RPMI8226 (cell line): Measurements from ENCODE around the gene GABRD.
A peak's percentile ranks its signal among the peaks of the same experiment; 100 is the strongest.
"Not testable (repeated sequence)": the region's sequence is repeated elsewhere in the genome, so short reads cannot be mapped to it uniquely, and the experiment has no call there.

ENCODE experiments used
- DNase-seq: peaks from one replicate; pipeline ENCODE4 v3.0.0-alpha.2; 2015

Gene GABRD

DNA sequence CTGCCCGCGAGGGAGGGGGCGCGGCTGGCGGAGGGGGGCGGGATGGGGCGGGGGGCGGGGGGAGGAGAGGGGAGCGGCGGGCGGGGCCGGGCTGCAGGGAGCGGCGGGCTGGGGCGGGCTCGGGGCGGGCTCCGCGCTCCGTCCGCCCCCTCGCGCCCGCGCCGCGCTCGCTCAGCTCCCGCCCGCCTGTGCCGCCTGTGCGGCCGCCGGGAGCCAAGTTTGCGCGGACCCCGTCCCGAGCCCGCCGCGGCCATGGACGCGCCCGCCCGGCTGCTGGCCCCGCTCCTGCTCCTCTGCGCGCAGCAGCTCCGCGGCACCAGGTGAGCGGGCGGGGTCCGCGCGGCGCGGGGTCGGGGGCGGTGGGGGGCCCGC is at the start of gene GABRD:
Gene GABRD, plus strand, starts transcription at position 174 of the 372 bp plus-strand sequence. Its CDS starts 79 bp downstream, at position 253.
- DNase-seq = peak; percentile 43

DNA sequence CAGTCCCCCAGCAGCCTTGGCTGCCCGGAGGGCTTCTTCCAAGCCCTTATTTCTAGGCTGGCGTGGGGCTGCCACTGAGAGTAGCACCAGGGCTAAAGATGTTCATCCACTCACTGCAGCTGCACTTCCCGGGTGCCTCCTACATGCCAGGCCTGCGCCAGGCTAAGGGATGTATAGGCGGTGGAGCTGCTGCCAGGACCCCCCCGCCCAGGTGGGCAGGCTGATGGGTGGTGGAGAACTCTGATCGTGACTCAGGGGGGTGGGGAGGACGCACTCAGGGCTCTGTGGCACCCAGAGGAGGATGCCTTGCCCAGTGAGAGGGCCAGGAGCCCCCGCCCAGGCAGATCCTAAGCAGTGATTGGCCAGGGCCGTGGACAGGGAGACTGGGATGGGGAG is 49.6 kb upstream of the GABRD start:
- DNase-seq = no peak

DNA sequence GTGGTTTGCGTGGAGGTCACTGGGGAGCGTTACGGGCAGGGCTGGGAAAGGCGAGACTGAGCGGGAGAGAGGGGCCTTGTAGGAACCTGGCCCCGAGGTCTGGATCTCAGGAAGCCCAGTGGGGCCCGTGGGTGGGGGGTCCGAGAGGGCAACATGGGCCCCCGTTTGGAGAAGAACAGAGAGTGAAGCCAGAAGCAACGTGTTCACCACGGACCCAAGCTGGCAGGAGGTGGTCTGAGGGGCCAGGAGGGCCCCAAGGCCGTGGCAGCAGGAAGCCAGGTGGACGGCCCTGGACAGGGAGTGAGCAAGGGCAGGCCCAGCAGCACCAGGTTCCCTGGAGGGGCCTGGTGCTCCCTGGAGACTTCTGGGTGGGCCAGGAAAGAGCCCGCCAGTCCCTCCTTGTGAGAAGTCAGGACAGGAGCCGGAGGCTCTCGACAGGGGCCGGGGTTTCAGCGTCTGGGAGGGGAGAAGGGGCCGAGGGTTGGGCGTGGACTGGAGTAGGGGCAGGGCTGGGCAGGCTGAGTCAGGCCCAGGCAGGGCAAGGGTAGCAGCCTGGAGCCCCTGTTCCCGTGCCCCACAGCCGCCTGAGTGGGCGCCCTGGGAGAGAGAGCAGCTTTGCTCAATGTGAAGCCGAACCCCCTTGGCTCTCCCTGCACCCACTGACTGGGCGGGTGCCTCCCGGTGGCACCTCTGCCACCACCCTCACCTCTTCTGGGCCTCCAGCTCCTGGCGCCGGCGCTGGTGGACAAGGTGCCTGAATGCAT is 49.0 kb upstream of the GABRD start:
- DNase-seq = no peak

- DNase-seq = no peak
Observed at GRCh38 chr1:1971017-1971416, 48.1 kb upstream of the GABRD start.

DNA sequence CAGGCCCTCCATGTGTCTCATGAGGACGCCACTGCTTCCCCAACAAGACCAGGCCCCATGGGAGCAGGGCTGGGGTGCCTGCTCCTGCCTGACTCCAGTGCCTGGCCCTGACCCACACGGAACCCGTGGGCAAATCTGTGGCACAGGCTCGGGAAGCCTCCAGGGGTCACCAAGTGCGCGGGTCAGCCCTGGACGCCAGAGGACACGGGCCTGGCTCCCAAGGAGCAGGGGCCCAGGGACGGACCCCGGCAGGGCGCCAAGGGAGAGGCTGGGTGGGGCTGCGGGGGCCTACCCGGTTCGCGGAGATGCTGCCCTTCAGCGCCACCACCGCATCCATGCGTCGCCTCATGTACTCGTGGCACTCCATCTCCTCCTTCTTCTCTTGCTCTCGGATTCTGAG is 47.5 kb upstream of the GABRD start:
- DNase-seq = no peak

- DNase-seq = no peak
Observed at GRCh38 chr1:1972976-1973715, 46.0 kb upstream of the GABRD start.

DNA sequence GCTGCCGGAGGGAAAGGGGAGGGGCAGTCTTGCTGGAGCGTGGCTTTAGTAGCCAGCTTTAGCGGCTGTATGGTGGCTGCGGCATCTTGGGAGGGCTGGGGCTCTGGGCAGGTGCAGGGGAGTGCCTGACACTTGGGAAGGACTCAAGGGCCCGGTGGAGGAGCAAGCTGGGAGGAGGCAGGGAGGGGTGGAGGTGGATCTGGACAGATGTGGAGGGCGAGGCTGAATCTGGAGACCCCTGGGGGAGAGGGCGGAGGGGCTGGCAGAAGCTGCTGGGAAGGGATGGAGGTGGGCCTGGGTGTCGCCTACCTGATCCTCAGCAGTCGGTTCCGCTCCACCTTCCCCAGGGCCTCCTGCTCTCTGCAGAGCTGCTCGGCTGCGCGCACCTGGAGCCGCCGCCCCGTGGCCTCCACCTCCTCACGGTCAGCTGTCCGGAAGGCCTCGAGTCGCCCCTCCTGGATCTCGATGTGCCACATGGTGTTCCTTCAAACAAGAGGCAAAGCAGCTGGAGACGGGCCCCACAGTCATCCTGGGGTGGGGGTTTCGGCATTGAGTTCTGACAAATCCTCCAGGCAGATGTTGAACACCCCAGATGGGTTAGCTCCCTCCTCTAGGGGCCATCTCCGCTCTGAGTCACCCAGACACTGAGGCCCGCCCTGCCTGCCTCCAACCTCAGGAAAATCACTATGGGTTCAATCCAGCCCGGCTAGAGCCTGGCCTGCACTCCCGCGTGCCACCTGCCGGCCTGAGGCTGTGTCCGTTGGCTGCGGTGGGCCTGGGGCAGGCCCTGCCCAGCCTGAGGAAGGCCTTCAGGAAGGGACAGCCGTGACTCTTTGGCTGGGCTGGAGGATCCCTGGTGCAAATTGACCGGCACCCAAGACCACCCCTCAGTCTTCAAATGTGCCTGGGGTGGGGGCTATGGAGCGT is 45.2 kb upstream of the GABRD start:
- DNase-seq = peak; percentile 43

- DNase-seq = no peak
Observed at GRCh38 chr1:1974834-1975233, 44.3 kb upstream of the GABRD start.

DNA sequence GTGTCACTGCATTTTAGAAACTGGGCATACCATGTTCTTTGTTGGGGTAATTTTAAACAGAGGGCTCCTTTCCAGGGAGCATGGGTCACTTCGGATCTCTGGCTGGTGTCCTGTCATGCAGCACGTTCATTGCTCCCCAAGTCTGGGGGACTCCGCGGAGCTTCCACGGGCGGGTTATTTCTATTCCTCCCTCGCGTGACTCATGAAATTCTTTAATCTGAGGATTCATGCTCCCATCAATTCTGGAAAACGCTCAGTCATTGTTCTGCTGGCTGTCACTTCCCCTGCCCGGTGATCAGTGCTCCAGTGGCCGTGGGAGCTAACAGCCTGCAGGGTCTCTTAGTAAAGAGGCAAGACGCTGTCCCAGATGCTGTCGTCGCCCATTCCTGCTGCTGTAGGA is 43.6 kb upstream of the GABRD start:
- no peak for DNase-seq

DNA sequence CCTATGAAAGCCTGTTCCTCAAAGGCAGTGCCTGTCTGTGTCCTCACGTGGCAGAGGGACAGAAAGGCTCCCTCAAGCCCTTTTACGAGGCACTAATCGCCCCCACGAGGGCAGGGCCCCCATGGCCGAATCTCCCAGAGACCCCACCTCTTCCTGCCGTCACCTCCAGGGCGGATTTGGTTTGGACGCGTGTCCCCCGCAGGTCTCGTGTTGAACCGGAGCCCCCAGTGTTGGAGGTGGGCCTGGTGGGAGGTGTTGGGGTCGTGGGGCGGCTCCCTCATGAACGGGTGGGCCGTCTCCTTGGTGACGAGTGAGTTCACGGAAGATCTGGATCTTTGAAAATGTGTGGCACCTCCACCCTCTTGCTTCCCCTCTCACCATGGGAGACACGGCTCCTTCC is 43.1 kb upstream of the GABRD start:
- no peak for DNase-seq

DNA sequence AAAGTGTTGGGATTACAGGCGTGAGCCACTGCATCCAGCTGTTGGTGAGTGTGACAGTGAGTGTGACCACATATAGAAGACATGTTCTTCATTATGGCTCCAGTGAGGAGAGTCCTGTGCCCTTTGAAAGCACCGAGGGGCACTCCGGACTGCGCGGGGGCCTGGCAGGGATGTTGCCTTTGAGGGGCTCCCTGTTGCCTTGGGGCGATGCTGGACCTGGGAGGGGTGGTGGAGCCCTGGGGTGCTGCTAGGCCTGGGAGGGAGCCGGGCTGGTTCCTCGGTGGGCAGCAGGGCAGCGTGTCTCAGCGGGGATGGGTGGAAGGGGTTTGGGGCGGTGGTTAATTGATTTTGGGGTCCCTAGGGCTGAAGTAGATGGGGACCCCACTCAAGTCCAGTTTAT is 41.0 kb upstream of the GABRD start:
- no peak for DNase-seq

DNA sequence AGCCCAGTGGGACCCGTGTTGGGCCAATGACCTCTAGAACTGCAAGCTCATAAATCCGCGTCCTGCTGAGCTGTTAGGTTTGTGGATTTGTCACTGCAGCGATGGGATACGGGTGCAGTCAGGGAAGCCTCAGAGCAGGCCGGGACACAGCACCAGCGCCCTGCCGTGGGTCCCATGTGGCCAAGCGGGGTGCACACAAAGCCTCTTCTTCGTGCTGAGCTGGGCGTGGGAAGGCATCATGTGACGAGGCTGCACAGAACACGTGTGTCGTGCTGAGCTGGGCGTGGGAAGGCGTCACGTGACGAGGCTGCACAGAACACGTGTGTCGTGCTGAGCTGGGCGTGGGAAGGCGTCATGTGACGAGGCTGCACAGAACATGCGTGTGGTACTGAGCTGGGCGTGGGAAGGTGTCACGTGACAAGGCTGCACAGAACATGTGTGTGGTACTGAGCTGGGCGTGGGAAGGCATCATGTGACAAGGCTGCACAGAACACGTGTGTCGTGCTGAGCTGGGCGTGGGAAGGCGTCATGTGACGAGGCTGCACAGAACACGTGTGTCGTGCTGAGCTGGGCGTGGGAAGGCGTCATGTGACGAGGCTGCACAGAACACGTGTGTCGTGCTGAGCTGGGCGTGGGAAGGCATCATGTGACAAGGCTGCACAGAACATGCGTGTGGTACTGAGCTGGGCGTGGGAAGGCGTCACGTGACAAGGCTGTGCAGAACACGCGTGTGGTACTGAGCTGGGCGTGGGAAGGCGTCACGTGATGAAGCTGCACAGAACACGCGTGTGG is 40.3 kb upstream of the GABRD start:
- not testable (repeated sequence) for DNase-seq

DNA sequence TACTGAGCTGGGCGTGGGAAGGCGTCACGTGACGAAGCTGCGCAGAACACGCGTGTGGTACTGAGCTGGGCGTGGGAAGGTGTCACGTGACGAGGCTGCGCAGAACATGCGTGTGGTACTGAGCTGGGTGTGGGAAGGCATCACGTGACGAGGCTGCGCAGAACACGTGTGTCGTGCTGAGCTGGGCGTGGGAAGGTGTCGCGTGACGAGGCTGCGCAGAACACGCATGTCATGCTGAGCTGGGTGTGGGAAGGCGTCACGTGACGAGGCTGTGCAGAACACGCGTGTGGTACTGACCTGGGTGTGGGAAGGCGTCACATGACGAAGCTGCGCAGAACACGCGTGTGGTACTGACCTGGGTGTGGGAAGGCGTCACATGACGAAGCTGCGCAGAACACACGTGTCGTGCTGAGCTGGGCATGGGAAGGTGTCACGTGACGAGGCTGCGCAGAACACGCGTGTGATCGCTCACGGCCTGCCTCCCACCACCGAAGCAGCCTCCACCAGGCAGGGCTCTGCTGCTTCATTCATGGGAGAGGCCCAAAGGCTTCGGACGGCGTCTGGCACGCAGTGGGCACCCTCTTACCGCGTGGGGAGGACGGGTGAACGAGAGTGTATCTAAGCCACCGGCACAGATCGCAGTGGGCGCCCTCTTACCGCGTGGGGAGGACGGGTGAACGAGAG is 39.5 kb upstream of the GABRD start:
- DNase-seq = no peak

GRCh38 chr1:1980467-1981141 is 38.5 kb upstream of the GABRD start:
- DNase-seq = no peak

DNA sequence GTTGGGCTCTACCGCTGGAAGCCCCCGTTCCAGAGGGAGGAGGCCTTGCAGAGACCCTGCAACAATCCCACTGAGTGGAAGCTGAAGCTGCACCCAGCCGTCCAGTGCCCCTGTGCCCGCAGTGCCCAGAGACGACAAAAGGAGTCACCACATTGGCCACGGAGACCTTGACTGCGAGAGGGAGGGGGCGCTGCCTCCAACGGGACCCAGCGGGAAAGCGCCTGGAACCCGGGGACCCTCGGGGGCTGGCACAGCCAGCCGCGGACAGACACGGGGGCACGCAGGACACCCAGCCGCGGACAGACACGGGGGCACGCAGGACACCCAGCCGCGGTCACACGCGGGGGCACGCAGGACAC is 38.0 kb upstream of the GABRD start:
- no peak for DNase-seq

DNA sequence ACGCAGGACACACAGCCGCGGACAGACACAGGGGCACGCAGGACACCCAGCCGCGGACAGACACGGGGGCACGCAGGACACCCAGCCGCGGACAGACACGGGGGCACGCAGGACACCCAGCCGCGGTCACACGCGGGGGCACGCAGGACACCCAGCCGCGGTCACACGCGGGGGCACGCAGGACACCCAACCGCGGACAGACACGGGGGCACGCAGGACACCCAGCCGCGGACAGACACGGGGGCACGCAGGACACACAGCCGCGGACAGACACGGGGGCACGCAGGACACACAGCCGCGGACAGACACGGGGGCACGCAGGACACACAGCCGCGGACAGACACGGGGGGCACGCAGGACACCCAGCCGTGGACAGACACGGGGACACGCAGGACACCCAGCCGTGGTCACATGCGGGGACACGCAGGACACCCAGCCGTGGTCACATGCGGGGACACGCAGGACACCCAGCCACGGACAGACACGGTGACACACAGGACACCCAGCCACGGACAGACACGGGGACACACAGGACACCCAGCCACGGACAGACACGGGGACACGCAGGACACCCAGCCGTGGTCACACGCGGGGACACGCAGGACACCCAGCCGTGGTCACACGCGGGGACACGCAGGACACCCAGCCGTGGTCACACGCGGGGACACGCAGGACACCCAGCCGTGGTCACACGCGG is 37.4 kb upstream of the GABRD start:
- not testable (repeated sequence) for DNase-seq

- no peak for DNase-seq
Observed at GRCh38 chr1:1982379-1983232, 36.5 kb upstream of the GABRD start.

- no peak for DNase-seq
Observed at GRCh38 chr1:1984560-1985070, 34.5 kb upstream of the GABRD start.

DNA sequence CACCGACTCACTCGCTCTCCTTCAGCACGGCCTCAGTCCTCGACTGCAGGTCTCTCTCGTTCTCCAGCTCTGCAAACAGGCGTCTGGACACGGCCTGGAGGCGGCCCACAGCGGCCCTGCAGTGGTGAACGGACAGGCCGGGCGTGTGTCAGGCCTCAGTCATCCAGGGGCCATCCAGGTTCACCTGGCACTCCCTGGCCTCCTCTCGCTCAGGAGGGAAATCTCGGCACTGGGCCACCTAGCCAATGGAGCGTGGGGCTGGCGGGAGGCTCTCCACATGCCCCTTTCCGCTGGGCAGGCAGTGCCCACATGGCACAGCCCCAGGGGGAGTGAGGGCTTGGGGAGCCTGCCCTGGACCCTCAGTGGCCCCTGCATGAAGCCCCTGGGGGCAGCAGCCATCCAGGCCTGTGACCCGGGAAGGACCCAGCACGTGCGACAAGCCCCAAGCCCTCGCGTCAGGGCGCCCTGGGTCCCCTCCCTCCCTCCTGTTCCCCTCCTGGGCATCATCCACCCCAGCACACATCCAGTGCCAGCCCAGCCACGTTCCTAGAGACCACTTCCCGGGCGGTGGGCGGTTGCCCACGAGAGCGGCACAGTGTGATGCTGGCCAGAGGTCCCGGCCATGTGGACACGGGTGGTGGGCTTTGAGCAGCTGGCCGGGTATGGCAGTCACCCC is 33.6 kb upstream of the GABRD start:
- DNase-seq = no peak
